Coronary artery (tissue), 2 donors: ENCODE data around the gene CALR3.

Source experiments
- DNase-seq: peaks from one replicate; pipeline ENCODE4 v3.0.0-alpha.2; 2017; ENCODE audit warnings: low spot score
- H3K27ac ChIP-seq, 2 donors: fragments of 200-600 bp; sonication (generic); one replicate each; pipeline ENCODE4 v1.5.1; 2016 to 2019
- H3K4me3 ChIP-seq: fragments of 200-600 bp; sonication (generic); 2 replicates; pipeline ENCODE4 v1.5.1; 2016; ENCODE audit warnings: mild to moderate bottlenecking, moderate library complexity
- TF ChIP-seq, protein P1 (sequence below): fragments of 200-600 bp; sonication (generic); IDR thresholded peaks from one replicate; pipeline ENCODE4 v1.5.1; 2019; ENCODE audit warnings: antibody characterized with exemption

The CALR3 gene

DNA sequence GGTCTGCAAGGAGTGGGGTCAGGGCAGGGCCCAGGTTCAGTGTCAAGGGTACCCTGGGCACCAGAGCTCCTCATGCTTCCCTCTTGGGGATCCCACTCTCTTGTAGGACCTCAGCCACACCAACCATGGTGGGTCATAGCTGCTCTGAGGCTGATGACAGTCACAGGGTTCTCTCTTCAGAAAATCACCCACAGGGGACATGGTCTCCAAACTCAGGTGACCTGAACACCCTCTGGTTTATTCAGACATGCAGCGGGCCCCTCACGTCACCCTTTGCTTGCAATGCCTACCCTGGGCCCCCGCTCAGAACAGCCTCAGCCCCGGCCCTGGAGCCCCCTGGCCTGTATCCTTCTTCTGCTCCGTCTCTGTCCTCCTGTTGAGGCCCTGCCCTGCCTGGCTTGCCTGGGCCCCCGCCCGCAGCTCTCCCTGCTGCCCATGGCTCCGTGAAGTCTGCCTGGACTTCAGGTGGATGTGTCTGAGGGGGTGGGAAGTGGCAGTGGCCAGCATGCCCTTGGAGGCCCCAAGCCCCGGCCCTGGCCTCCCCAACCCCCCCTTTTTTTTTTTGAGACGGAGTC is 25.8 kb upstream of the CALR3 start:
- no peak for DNase-seq
- no peak overlapping the region for H3K27ac ChIP-seq
- no peak overlapping the region for H3K4me3 ChIP-seq
- TF ChIP-seq, protein P1, sequence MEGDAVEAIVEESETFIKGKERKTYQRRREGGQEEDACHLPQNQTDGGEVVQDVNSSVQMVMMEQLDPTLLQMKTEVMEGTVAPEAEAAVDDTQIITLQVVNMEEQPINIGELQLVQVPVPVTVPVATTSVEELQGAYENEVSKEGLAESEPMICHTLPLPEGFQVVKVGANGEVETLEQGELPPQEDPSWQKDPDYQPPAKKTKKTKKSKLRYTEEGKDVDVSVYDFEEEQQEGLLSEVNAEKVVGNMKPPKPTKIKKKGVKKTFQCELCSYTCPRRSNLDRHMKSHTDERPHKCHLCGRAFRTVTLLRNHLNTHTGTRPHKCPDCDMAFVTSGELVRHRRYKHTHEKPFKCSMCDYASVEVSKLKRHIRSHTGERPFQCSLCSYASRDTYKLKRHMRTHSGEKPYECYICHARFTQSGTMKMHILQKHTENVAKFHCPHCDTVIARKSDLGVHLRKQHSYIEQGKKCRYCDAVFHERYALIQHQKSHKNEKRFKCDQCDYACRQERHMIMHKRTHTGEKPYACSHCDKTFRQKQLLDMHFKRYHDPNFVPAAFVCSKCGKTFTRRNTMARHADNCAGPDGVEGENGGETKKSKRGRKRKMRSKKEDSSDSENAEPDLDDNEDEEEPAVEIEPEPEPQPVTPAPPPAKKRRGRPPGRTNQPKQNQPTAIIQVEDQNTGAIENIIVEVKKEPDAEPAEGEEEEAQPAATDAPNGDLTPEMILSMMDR, result no peak

DNA sequence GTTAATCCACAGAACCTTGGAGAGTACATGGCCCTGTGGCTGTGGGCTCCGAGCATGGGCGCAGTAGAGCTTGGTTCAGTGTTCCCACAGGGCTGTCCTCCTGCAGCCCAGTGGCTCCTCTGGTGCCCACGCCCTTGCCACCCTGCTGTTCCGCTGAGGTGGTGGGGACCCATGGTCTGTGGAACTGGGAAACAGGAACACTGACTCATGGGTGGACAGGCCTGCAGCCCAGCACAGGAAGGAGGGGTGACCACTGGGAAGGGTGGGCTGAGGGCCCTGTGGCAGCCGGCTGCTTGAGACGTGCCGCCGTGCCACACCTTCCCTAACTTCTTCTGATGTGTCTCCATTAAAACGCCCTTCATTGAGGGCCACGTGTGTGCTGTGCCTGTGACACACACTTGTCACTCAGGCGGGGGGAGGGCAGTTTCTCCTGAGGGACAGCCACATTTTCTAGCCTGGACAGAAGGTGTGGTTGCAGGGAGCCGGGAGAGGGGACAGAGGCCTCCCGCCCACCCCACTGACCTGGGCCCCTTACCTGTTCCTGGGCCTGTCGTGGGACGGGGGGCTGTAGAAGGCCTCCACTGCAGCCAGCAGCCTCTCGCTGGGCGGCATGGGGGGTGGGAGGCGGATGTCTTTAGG is 25.1 kb upstream of the CALR3 start:
- no peak for DNase-seq
- no peak overlapping the region for H3K4me3 ChIP-seq
- H3K27ac ChIP-seq, result no peak overlapping the region
- TF ChIP-seq, protein P1, result no peak

DNA sequence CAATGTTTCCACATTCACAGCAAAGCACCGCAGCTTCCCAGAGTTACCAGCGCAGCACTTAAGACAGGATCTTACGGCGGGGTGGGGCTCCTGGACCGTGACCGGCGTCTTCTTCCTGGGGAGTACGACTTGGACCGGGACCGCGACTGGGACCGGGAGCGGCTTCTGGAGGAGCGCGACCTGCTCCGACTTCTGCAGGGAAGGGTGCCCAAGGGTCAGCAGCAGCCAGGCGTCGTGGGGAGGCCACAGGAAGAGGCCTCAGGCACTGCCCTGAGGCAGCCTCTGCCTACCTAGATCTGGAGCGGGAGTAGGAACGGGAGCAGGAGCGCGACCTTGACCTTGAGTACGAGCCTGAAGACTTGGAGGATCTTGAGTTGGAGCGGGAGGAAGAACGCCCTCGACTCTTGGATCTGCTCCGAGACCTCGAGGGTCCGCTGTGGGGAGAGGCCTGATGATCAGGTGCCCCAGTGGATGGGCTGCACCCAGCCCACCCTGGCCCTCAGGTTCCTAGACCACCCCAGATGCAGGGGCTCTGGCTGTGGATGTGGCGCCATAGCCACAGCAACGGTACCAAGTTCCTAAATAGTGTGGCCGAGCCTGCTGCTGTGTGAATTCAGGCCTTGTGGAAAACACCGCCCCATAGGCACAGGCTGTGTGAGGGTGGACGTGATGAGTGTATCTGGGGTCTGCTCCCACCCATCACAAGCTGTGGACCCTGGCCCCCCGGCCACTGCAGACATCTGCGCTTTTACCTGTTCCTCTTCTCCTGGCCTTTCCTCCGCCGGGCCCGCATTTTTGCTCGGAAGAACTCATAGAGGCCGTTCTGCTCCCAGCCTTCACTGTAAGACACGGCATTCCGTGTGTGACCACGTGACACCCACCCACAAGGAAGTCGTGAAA is 24.4 kb upstream of the CALR3 start:
- TF ChIP-seq, protein P1, result no peak
- H3K27ac ChIP-seq, result no peak overlapping the region
- DNase-seq, result no peak
- no peak overlapping the region for H3K4me3 ChIP-seq

DNA sequence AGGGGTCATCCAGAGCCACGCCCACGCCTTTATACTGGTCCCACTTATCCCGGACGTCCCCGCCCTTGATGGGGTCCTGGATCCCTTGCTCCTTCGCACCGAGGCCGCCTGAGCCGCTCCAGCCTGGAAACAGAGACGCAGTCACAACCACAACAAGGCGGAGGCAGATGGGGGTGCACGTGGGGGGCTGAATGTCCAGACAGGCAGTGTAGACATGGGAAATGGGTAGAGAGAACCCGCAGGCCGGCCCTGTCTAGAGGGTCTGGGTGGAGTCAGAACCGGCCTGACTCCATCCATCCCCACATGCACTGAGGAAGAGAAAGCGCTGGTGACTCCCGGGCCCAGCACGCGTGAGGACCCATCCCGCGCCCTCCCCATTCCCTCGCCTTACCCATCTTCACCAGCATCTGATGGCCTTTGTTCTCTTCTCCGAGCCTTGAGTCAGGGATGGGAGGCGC is 23.3 kb upstream of the CALR3 start:
- H3K27ac ChIP-seq, result no peak overlapping the region
- DNase-seq, result no peak
- no peak overlapping the region for H3K4me3 ChIP-seq
- TF ChIP-seq, protein P1, result no peak

DNA sequence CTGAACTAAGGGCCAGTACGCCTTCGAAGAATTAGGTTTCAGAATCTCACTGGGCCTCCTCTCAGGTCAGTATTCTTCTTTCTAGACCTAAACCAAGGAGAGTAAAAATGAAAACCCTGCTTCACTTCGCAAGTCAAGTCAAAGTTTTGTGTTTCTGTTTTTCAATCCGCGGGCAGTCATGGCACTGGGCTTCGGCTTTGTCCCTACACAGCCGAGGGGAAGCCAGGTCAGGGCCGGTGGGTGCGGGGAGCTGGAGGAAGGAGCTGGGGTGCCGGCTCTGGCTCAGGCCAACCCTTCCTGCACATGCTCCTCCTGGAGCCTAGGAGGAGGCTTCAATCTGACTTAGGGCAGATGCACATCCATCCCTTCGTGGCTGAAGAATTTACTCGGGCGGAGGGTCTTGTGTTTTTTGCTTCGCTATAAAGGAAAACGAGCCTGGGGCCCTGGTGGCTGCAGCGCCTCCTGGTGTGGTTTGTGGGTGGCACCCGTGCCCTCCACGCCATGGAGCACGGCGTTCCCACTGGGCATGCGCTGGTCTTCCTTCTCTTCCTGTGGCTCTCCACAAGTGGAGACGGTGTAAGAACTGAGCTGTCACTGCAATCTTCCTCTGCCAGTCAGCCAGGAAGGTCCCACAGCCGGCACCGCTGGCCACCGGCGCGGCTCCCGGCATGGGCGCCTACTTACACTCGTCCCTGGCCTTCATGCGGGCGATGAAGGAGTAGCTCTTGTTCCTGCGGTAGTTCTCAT is 22.7 kb upstream of the CALR3 start:
- TF ChIP-seq, protein P1, result no peak

DNA sequence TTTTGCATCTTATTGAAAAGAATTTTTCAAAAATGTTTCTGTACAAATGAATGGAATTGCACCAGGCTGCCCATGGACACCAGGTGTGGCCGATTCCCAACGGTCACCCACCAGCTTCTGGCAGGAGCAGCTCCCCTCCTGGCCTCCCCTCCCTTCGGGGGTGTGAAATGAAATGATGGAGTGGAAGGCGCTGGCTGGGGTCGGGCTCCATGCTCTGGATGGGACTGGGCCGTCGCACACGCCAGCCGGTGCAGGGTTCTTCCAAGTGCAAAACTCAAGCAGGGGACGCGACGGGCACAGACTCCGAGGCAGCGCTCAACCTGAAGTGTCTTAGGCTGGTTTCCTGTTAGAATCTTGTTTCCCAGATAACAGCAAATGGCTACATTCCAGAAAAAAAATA is 22.1 kb upstream of the CALR3 start:
- Histone ChIP-seq H3K27ac (no peak overlapping the region), H3K4me3 (no peak overlapping the region)
- DNase-seq, result no peak
- TF ChIP-seq, protein P1, result no peak

More for the DNA sequence above, 22.7 kb upstream of the CALR3 start:
- Histone ChIP-seq H3K4me3 (no peak overlapping the region), H3K27ac (no peak overlapping the region)
- no peak for DNase-seq
